Heart left ventricle (tissue), 16 donors: ENCODE results near the gene AKT1. TPM values are rescaled to one million over a fixed set of nuclear protein-coding genes. Genes with fewer than 3 reads are reported as not detected.
A peak's percentile ranks its signal among the peaks of the same experiment; 100 is the strongest.

ENCODE experiments used
- ATAC-seq, 4 donors: fragments of 200-7000 bp; cut with Tn5 transposase; one replicate each; pipeline ENCODE4 v1.9.1; 2020 to 2022; ENCODE audit warnings: moderate library complexity in 4 of 4, mild to moderate bottlenecking in 3 of 4, moderate number of reproducible peaks in 1 of 4
- DNase-seq, 5 donors: peaks; one replicate each; pipeline ENCODE4 v3.0.0-alpha.2; 2020
- H3K27ac ChIP-seq, 12 donors: fragments of 200-600 bp; sonication (generic) in 4 of 12; one replicate each; pipeline versions ENCODE4 v1.5.0 to v1.8.0; 2016 to 2022; ENCODE audit warnings: mild to moderate bottlenecking in 2 of 12
- H3K27me3 ChIP-seq, 9 donors: fragments of 200-600 bp; sonication (generic) in 2 of 9; one replicate each; pipeline versions ENCODE4 v1.5.1 to v1.8.0; 2016 to 2022; ENCODE audit warnings: mild to moderate bottlenecking in 3 of 9
- H3K36me3 ChIP-seq, 9 donors: fragments of 200-600 bp; sonication (generic) in 2 of 9; one replicate each; pipeline versions ENCODE4 v1.5.0 to v1.8.0; 2018 to 2022; ENCODE audit warnings: mild to moderate bottlenecking in 2 of 9
- H3K4me1 ChIP-seq, 12 donors: fragments of 200-600 bp; sonication (generic) in 4 of 12; one replicate each; pipeline versions ENCODE4 v1.5.0 to v1.8.0; 2016 to 2022; ENCODE audit warnings: mild to moderate bottlenecking in 3 of 12
- H3K4me3 ChIP-seq, 12 donors: fragments of 200-600 bp; sonication (generic) in 4 of 12; one replicate each; pipeline versions ENCODE4 v1.5.0 to v1.8.0; 2017 to 2022; ENCODE audit warnings: mild to moderate bottlenecking in 9 of 12, moderate library complexity in 4 of 12
- H3K9me3 ChIP-seq, 12 donors: fragments of 200-600 bp; sonication (generic) in 4 of 12; one replicate each; pipeline versions ENCODE4 v1.5.0 to v1.8.0; 2016 to 2022; ENCODE audit warnings: mild to moderate bottlenecking in 1 of 12
- CTCF ChIP-seq, 12 donors: fragments of 200-600 bp; sonication (generic) in 4 of 12; IDR thresholded peaks; one replicate each; pipeline versions ENCODE4 v1.5.0 to v1.8.0; 2018 to 2022; ENCODE audit warnings: antibody characterized with exemption in 12 of 12, mild to moderate bottlenecking in 5 of 12
- POLR2A ChIP-seq, 2 donors: fragments of 450-650 bp; IDR thresholded peaks; one replicate each; pipeline ENCODE4 v1.6.1; 2017; ENCODE audit warnings: antibody characterized with exemption in 2 of 2, mild to moderate bottlenecking in 2 of 2, moderate library complexity in 2 of 2
- WGBS, 4 donors: extraction: QIAGEN DNeasy Blood & Tissue Kit in 2 of 4; methylation state at CpG; one replicate each; pipeline versions ENCODE4 v1.1.5 to v1.1.7; 2013 to 2018; 5-methylcytosine and 5-hydroxymethylcytosine counted together
- intact Hi-C, 10 donors: fragments of 100-400 bp; cut with DNase I; formaldehyde crosslinking; loops; one replicate each; pipeline versions ENCODE4 v1.11.1 to v1.14.2; 2022
- polyA plus RNA-seq, 2 donors: library from polyadenylated mRNA; stranded (reverse); fragments of 200-250 nt; gene quantifications; one replicate each; pipeline ENCODE4 v1.2.3, GENCODE V29; 2013
- total RNA-seq, 9 donors: library from RNA; depleted of rRNA in 2 of 9; stranded (reverse); fragments of >200 nt in 2 of 9; fragmentation: NEBNext Ultra II Directional in 3 of 9; extraction: Animal tissue kit (Norgen Biotek cat#: 25700) in 3 of 9; gene quantifications; one replicate each; pipeline versions ENCODE4 v1.1.0 to v1.2.4, GENCODE V29; 2016 to 2023
- donor health status: ischemic (EF 13 %, LVEDD 7.1; RV severe dilation, severe dysfunction).
- donor health status: healthy with polysubstance abuse.
- donor health status: DM: no; HTN: yes; CAD: no.
- donor health status: DM: no; HTN: no; CAD: no.
- donor health status: ischemic (EF 25% LVEDD 6.9; RV normal size, moderate dysfunction).
- donor health status: ischemic (EF 25% LVEDD 5.7; RV mildly dilated, moderate dysfunction).
- donor health status: healthy.
- donor health status: DM: yes; HTN: yes; CAD: no.
- donor health status: ischemic (EF 35%, LVEDD 5.7; RV mildly dilated, moderate dysfunction).
- donor health status: nonischemic (EF 11% LVEDD 7.7; RV severe dilation, severe dysfunction).
- donor health status: DM: yes; HTN: yes; CAD: no.
- donor health status: PGD.
- donor health status: ischemic (EF 29% LVEDD 5.4; RV normal size, mild dysfunction).
- donor health status: nonischemic (EF 23%, LVEDD 6.1; RV moderate dilation, normal function).

AKT1 gene
- total and polyA plus RNA-seq, 11 donors = 108 to 173 (median 135) TPM

GRCh38 chr14:104803280-104803911 lies 7.8 kb upstream of the AKT1 start:
- TF ChIP-seq POLR2A (IDR thresholded peaks at IDR 0.05) = no peak
- no peak for ATAC-seq
- intact Hi-C loops = no loop called here
- H3K9me3 ChIP-seq = no peaks in the 10 kb centered on the region
- peak in 1 of 5 donors; percentile 49 for DNase-seq
- WGBS, 4 donors = 88 to 93% (median 89%) methylated on average over 18 to 19 of the region's 19 CpGs
- no peaks in the 10 kb centered on the region for H3K27me3 ChIP-seq
- H3K4me1 ChIP-seq = peaks cover 7 to 45% (median 23%) of the 10 kb centered on the region in 12 donors
- no peaks in the 10 kb centered on the region for H3K36me3 ChIP-seq
- H3K4me3 ChIP-seq = no peak overlapping the region
- H3K27ac ChIP-seq = no peak overlapping the region

DNA sequence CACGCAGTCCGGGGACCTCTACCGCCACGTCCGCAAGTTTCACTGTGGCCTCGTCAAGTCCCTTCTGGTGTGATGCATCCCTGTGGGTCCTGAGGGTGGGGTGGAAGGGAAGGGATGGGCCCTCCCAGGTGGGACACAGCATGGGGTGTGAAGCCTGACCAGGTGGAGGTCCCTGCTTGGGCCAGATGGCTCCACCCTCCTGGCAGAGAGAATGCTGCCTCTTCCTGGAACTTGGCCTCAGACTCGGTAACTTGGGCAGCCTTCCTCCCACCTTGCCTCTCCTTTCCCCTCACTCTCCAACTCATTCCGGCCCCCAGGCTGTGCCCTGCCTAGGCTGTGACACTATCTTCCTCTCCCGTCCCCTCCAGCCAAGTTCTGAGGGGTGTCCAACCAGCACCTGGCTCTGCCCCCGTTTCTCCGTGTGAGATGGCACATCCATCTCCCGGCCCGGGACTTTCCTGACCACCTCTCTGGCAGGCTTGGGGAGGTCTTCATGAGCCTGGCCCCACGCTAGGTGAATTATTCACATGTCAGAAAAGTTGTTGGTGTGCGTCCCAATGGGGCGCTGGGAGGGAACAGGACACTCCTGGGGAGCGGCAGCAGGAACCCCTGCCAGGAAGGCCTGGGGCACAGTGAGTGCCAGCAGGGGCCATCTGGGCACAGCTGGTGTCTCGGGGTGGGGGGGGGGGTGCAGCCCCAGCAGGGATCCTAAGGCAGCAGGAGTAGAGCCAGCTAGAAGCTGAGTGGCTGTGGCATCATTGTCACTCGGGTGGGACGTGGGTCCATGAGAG lies 7.0 kb upstream of the AKT1 start:
- Histone ChIP-seq H3K36me3 (no peaks in the 10 kb centered on the region), H3K4me1 (peaks cover 7 to 51% (median 28%) of the 10 kb centered on the region in 12 donors), H3K9me3 (no peaks in the 10 kb centered on the region), H3K4me3 (no peak overlapping the region), H3K27me3 (no peaks in the 10 kb centered on the region), H3K27ac (no peak overlapping the region)
- TF ChIP-seq CTCF (IDR thresholded peaks at IDR 0.05) (no peak), POLR2A (IDR thresholded peaks at IDR 0.05) (no peak)
- peak in 1 of 5 donors; percentile 51 for DNase-seq
- 89 to 93% (median 92%) methylated on average over 18 to 20 of the region's 20 CpGs for WGBS, 4 donors
- intact Hi-C loops = no loop called here
- ATAC-seq = no peak

DNA sequence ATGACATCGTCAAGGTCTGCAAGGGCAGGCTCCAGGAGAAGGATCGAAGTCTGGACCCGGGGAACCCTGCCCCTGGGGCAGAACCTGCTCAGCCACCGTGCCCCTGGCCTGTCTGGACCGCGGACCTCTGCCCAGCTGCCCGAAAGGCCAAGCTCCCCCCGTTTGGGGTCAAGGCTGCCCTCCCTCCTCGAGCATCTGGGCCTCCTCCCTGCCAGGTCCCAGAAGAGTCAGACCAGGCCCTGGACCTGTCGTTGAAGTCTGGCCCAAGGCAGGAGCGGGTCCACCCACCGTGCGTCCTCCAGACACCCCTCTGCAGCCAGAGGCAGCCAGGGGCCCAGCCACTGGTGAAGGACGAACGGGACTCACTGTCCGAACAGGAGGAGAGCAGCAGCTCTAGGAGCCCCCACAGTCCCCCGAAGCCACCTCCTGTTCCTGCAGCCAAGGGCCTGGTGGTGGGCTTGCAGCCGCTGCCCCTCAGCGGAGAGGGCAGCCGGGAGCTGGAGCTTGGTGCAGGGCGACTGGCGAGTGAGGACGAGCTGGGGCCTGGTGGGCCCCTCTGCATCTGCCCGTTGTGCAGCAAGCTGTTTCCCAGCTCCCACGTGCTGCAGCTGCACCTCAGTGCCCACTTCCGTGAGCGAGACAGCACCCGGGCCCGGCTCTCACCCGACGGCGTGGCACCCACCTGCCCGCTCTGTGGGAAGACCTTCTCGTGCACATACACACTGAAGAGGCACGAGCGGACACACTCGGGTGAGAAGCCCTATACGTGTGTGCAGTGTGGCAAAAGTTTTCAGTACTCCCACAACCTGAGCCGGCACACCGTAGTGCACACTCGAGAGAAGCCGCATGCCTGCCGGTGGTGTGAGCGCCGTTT lies 6.2 kb upstream of the AKT1 start:
- Histone ChIP-seq H3K4me3 (peak overlapping the region; percentile 60 to 87 (median 82)), H3K9me3 (no peaks in the 10 kb centered on the region), H3K27me3 (no peaks in the 10 kb centered on the region), H3K4me1 (peaks cover 7 to 58% (median 36%) of the 10 kb centered on the region in 12 donors), H3K36me3 (no peaks in the 10 kb centered on the region), H3K27ac (peak overlapping the region in 8 of 12 donors; percentile 75 to 96 (median 86))
- ATAC-seq (no peak), DNase-seq (peak in 1 of 5 donors; percentile 52)
- TF ChIP-seq CTCF (IDR thresholded peaks at IDR 0.05) (no peak), POLR2A (IDR thresholded peaks at IDR 0.05) (no peak)
- intact Hi-C loops = no loop called here
- WGBS, 4 donors = 81 to 82% (median 81%) methylated on average over 33 to 45 of the region's 45 CpGs

- WGBS, 4 donors = 0 to 1% (median 1%) methylated on average over 34 to 105 of the region's 105 CpGs
- Histone ChIP-seq H3K27ac (peak within 1 kb of the TSS; percentile 83 to 99 (median 95)), H3K27me3 (no peaks in the 10 kb centered on the region), H3K9me3 (no peaks in the 10 kb centered on the region), H3K36me3 (no peaks in the 10 kb centered on the region), H3K4me1 (peaks cover 7 to 64% (median 41%) of the 10 kb centered on the region in 12 donors), H3K4me3 (peak within 1 kb of the TSS; percentile 60 to 87 (median 82))
- peak in 2 of 4 donors; percentile 4 to 33 for ATAC-seq
- TF ChIP-seq CTCF (IDR thresholded peaks at IDR 0.05) (no peak), POLR2A (IDR thresholded peaks at IDR 0.05) (no peak)
- peak; percentile 56 to 83 (median 67) for DNase-seq
- intact Hi-C loops = no loop called here
Measured at GRCh38 chr14:104800771-104801519, 5.4 kb upstream of the AKT1 start, which contains the start of gene ZBTB42. TSS of gene ZBTB42 (plus strand) at chr14:104801101. CDS start at chr14:104801198, 97 bp downstream.
